Right ventricle myocardium inferior (tissue), 1 donor: ENCODE measurements around the gene SLC4A2. TPM values are rescaled to one million over a fixed set of nuclear protein-coding genes. Genes with fewer than 3 reads are reported as not detected.
"Not testable (repeated sequence)": the region's sequence is repeated elsewhere in the genome, so short reads cannot be mapped to it uniquely, and the experiment has no call there.

ENCODE experiments used
- ATAC-seq: fragments of 200-7000 bp; cut with Tn5 transposase; one replicate; pipeline ENCODE4 v1.9.1; 2020; ENCODE audit warnings: mild to moderate bottlenecking, moderate library complexity
- DNase-seq: peaks from one replicate; pipeline ENCODE4 v3.0.0; 2021; ENCODE audit errors: missing footprints
- intact Hi-C: fragments of 100-400 bp; cut with DNase I; formaldehyde crosslinking; loops from one replicate; pipeline ENCODE4 v1.11.0; 2022
- total RNA-seq: library from RNA; stranded (reverse); fragmentation: NEBNext Ultra II Directional; extraction: Animal tissue kit (Norgen Biotek cat#: 25700); gene quantifications from one replicate; pipeline ENCODE4 v1.2.1, GENCODE V29; 2021
- donor health status: DM: no; HTN: yes; CAD: no; lungs with severe emphysema.

The SLC4A2 gene
- total RNA-seq, 1 donor from 2014 or later = 61.2 TPM

GRCh38 chr7:151023232-151023631, 36.2 kb upstream of the SLC4A2 start:
- intact Hi-C loops = no loop called here
- ATAC-seq = no peak
- DNase-seq = peak; percentile 31

- intact Hi-C loops = no loop called here
- DNase-seq (no peak), ATAC-seq (no peak)
These were observed 34.8 kb upstream of the SLC4A2 start, which contains the start of gene ATG9B for GRCh38 chr7:151024435-151025056. TSS of gene ATG9B (minus strand) at chr7:151024494. CDS start at chr7:151024423, 71 bp downstream.

GRCh38 chr7:151025924-151026671, 33.3 kb upstream of the SLC4A2 start:
- DNase-seq (peak; percentile 1), ATAC-seq (no peak)
- intact Hi-C loops = no loop called here

- peak; percentile 20 for DNase-seq
- intact Hi-C loops, ATAC-seq: not testable (repeated sequence)
These were observed 32.3 kb upstream of the SLC4A2 start for GRCh38 chr7:151026771-151027727.

- intact Hi-C loops = loop anchor here (1.0 to 2.0 kb wide), 2 partner anchors 32 to 83 kb away; partner anchors contain the start of gene SLC4A2
- not testable (repeated sequence) for ATAC-seq, DNase-seq
These were observed 31.7 kb upstream of the SLC4A2 start for GRCh38 chr7:151027728-151028130.

- intact Hi-C loops = loop anchor here (1.0 to 2.0 kb wide), 2 partner anchors 31 to 82 kb away; partner anchors contain the start of gene SLC4A2
- ATAC-seq = peak; percentile 97
- peak; percentile 96 for DNase-seq
These were observed 31.1 kb upstream of the SLC4A2 start, which contains the start of gene ABCB8 for GRCh38 chr7:151028131-151028947. TSS of gene ABCB8 (plus strand) at chr7:151028450. CDS start at chr7:151028516, 66 bp downstream.

- no peak for ATAC-seq
- intact Hi-C loops = loop anchor here (1.0 to 2.0 kb wide), 2 partner anchors 30 to 82 kb away; partner anchors contain the start of gene SLC4A2
- DNase-seq = no peak
These were observed 30.4 kb upstream of the SLC4A2 start for GRCh38 chr7:151028948-151029501.

GRCh38 chr7:151031011-151031410, 28.4 kb upstream of the SLC4A2 start:
- no peak for DNase-seq
- intact Hi-C loops = no loop called here
- no peak for ATAC-seq

- intact Hi-C loops = no loop called here
- no peak for ATAC-seq
- peak; percentile 37 for DNase-seq
These were observed 26.2 kb upstream of the SLC4A2 start for GRCh38 chr7:151032936-151033863.

- intact Hi-C loops = no loop called here
- ATAC-seq = no peak
- DNase-seq = peak; percentile 55
These were observed 25.5 kb upstream of the SLC4A2 start for GRCh38 chr7:151033864-151034249.

GRCh38 chr7:151034312-151035025, 24.9 kb upstream of the SLC4A2 start:
- DNase-seq = peak; percentile 50
- ATAC-seq = no peak
- intact Hi-C loops = no loop called here

- intact Hi-C loops = no loop called here
- ATAC-seq = peak; percentile 77
- peak; percentile 57 for DNase-seq
These were observed 24.2 kb upstream of the SLC4A2 start for GRCh38 chr7:151035026-151035717.

- DNase-seq = peak; percentile 53
These were observed 23.5 kb upstream of the SLC4A2 start for GRCh38 chr7:151035902-151036301.

GRCh38 chr7:151038951-151039849, 20.2 kb upstream of the SLC4A2 start:
- no peak for ATAC-seq
- intact Hi-C loops = no loop called here
- peak; percentile 74 for DNase-seq

More at GRCh38 chr7:151035902-151036301, 23.5 kb upstream of the SLC4A2 start:
- no peak for ATAC-seq
- intact Hi-C loops = no loop called here
